ENCODE results near the gene FCRLA.

FCRLA gene

GRCh38 chr1:161735837-161736236 lies 28.8 kb downstream of the FCRLA start:
- DNase-seq = no peak

- no peak for DNase-seq
Observed at GRCh38 chr1:161736335-161736969, 29.4 kb downstream of the FCRLA start.

DNA sequence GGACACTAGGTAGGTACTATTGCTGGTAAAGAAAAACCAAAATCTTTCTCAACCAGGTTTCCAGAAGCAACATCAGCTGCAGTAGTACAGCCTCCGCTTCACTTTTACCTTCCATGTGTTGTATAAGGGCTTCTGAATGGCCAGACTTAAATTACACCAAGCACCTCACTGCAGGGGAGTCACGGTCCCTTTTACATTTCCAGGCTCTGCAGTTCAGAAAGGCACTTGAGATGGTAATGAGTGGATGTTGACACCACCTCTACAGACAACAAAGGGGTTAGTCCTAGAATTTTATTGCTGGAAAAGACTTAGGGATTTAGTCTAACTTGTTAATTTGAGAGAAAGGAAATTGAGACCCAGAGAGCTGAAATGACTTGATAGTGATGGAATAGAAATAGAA lies 30.6 kb downstream of the FCRLA start:
- DNase-seq = no peak

GRCh38 chr1:161738627-161739287 lies 31.7 kb downstream of the FCRLA start:
- DNase-seq = no peak

DNA sequence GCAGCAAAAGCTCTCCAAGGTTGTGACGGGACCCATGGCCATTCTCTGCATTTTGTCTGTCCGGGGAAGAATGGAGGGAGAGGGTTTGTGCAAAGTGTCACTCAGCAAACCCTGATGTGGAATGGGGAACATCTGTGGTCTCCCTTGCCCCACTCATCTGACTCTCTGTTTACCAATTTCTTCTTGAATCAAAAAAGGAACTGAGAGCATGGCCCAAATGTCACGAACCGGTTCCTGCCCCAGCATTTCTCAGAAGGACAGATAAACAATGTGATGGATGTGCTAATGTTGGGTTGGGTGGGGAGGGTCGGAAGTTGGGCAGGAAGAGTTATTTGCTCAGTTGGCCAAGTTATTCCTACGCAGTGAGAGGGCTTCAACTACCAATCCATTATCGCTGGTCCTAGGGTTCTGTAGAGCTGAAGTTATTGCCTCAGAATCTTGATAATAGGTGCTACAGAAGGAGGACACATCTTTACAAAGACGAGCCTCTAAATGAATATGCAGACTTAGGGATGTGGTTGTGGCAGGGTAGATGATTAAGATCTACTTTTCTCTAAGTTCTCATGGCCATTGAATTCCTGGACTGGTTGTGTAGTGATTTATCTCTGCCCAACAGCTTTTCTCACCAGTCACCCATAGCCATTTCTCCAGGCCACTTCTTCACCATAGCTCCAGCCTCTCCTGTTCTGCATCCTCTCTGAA lies 33.0 kb downstream of the FCRLA start:
- no peak for DNase-seq

- DNase-seq = no peak
Observed at GRCh38 chr1:161740921-161741320, 33.9 kb downstream of the FCRLA start.

DNA sequence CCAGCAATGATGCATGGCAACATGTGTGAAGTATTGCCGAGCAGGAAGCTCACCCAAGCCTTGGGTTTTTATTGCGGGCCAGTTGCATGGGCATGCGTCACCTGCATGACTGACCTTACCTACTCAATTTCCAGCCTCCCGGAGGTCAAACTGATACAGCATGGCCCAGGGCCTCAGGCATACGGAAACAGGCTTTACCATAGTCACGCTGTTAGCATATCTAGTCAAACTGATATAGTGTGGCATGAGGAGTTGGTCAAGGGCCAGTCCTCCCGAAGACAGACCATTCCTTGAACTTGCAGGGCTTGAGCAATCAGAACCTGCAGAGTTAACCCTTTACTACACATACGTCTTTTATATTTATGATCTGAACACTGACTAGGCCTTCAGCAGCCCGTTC lies 36.2 kb downstream of the FCRLA start:
- DNase-seq = no peak

DNA sequence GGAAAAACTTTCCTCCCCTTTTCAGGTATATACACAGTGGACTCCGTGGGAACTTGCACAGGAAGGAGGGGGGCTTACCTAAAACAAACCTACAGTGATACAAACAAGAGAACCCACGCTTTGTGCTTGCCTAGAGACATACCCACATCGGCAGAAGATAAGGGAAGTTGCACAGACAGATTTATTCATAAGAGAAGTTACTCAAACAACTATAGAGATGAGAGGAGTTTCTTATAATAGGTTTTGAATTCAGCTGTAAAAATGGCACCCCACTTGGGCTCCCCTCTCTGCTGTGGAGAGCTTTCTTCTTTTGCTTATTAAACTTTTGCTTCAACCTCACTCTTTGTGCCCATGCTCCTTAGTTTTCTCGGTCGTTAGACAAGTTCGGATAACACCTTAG lies 40.8 kb downstream of the FCRLA start:
- no peak for DNase-seq

- peak; percentile 74 for DNase-seq
Observed at GRCh38 chr1:161749509-161750407, 42.7 kb downstream of the FCRLA start, which contains the start of gene DUSP12. DUSP12 (plus strand) TSS chr1:161749786; CDS start chr1:161749802, 16 bp downstream.

DNA sequence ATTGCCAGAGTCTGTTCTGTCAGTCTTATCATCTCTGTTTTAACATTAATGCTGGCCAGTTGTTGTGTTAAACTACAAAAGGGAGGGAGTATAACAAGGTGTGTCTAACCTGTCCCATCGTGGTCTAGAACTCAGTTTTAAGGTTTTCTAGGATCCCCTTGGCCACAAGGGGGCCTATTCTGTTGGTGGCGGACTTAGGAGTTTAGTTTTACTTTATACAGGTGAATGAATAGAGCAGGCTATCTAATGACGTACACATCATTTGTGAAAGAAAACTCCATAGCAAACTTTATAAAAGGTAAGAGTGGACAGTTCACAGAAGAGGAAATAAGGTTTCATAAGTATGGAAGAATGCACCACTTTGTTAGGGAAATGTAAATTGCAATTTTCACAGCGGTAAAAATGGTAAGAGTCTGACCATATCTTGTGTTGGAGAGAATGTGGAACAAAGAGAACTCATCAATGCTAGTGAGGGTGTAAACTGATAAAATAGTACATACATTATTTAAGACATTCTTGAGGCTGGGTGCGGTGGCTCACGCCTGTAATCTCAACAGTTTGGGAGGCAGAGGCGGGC lies 56.6 kb downstream of the FCRLA start:
- no peak for DNase-seq
